NCI-H82 (cell line): Measurements from ENCODE around the gene COL8A2.

Experiments used
- DNase-seq: peaks from one replicate; lab custom pipeline; 2025; lab: John Stamatoyannopoulos, UW

Gene COL8A2

GRCh38 chr1:36135796-36136195 is 10.8 kb upstream of the COL8A2 start:
- no peak for DNase-seq

DNA sequence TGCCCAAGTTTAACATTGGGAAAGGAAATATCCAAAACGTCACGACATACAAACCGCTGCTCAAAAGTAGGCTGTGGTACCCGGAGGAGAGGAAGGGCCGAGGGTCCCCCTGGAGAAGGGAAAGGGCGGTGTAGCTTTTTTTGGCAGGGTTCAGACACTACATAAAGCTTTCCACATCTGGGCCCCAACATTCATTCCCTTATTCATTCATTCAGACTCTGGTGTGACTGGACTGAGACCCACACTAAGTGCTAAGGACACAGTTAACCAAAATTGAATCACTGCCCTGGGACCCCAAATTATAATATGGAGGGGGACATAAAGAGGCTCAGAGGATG is 10.3 kb upstream of the COL8A2 start:
- DNase-seq = no peak

DNA sequence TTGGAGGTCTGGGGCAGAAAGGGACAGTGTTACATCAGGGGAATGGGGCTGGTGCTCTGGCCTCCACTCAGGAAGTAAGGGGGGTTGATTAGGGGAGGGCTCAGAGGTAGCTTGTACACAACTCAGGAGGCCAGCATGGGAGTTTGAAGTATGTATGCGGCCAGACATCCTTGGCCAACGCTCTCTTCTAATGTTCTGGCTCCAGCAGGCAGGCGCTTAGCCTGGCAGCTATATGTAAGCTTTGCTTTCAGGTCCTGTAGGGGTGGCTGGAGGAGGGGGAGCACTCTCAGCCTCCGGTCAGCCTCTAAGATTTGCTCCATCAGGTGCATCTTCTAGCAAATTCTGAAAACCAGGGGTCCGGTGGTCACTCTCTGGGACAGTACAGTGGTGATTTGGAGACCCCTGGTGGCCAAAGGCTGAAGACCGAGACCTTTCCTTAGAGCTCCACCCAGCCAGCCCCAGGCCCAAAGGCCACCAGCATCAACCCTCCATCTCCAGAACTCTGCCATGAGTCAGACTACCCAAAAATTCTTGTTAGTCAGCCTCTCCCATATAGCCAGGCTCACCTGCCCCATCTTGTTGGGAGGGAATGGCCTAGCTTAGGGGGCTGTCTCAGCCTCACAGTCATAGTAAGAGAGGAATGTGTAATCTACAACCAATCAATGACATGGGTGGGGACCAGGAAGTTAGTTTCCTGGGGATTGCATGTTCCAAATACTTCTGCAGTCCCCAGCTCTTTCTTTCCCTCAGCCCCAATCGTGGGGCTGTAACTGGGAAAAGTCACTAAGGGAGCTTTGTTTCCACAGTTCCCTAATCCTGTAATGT is 9.7 kb upstream of the COL8A2 start:
- peak; percentile 75 for DNase-seq

DNA sequence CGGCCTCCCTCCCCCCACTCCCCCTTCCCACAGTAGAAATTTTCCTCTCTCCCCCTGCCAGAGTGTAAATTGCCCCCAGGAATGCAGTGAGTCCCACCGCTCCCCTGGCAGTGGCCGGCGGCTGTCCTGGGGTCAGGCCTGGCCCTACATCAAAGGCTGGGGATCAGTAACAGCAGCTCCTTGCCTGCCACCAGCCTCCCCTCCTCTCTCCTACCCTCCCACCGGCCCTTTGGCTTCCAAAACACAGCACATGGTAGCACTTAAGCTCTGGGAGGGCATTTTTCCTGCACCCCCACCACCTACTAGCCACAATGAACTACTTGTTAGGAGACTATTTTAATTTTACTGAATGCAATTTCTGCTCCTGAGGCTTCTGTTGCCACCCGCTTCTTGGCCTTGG is 9.0 kb upstream of the COL8A2 start:
- no peak for DNase-seq

GRCh38 chr1:36133484-36133883 is 8.5 kb upstream of the COL8A2 start:
- no peak for DNase-seq

DNA sequence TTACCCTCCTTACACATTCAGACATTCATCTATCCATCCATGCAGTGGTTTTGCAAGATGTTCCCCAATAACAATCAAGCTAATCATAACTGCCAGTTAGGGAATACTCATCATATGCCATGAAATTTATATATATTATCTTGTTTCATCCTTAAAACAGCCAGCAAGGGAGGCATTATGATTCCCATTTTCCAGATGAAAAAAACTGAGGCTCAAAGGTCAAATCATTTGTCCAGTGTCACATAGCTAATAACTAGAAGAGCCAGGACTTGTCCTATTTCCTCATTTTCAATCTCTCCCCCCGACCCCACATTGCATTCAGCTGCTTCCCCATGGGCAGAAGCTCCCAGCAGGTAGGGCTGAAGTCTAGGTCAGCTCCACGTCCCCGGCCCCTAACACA is 7.0 kb upstream of the COL8A2 start:
- DNase-seq = no peak

DNA sequence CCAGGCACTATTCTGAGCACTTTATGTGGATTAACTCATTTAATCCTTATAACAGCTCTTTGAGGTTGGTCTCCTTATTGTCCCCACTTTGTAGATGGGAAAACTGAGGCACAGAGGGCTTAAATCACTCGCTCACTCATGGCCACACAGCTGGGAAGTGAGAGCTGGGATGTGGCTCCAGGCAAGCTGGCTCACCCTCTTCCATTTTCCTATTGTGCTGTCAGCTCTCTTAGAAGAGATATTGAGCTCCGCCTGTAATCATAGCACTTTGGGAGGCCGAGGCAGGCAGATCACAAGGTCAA is 3.8 kb upstream of the COL8A2 start:
- DNase-seq = no peak

GRCh38 chr1:36128126-36128904 is 3.3 kb upstream of the COL8A2 start:
- DNase-seq = peak; percentile 18

DNA sequence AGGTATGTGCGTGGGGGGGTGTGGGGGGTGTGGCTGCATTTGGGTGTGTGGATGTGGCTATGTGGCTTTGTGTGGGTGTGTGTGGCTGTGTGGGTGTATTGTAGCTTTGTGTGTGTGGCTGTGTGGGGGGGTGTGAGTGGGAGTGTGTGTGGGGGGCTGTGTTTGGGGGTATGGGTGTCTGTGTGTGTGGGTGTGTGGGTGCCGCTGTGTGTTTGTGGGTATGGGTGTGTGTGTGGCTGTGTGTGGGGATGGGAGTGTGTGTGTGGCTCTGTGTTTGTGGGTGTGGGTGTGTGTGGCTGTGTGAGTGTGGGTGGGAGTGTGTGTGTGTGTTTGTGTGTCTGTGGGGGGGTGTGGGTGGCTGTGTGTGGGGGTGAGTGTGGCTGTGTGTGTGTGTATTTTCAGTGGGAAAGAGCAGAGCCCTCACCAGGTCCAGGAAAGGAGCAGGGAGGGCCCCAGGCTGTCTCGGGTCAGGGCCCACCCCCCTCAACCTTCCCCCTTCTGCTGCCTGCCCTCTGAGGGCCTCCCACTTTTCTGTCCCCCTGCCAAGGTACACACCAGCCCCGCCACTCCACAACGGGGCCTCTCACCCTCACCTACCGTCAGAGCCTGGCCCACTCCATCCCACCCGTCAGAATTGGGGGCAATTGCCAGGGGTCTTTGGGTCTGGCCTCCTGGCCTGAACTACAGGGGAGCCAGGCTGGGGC is 1.9 kb upstream of the COL8A2 start:
- DNase-seq = no peak

GRCh38 chr1:36126005-36126716 is 1.1 kb upstream of the COL8A2 start:
- no peak for DNase-seq

GRCh38 chr1:36124404-36125128 is 456 bp downstream of the COL8A2 start:
- no peak for DNase-seq

- no peak for DNase-seq
These were observed 1.7 kb downstream of the COL8A2 start for GRCh38 chr1:36123356-36123755.

DNA sequence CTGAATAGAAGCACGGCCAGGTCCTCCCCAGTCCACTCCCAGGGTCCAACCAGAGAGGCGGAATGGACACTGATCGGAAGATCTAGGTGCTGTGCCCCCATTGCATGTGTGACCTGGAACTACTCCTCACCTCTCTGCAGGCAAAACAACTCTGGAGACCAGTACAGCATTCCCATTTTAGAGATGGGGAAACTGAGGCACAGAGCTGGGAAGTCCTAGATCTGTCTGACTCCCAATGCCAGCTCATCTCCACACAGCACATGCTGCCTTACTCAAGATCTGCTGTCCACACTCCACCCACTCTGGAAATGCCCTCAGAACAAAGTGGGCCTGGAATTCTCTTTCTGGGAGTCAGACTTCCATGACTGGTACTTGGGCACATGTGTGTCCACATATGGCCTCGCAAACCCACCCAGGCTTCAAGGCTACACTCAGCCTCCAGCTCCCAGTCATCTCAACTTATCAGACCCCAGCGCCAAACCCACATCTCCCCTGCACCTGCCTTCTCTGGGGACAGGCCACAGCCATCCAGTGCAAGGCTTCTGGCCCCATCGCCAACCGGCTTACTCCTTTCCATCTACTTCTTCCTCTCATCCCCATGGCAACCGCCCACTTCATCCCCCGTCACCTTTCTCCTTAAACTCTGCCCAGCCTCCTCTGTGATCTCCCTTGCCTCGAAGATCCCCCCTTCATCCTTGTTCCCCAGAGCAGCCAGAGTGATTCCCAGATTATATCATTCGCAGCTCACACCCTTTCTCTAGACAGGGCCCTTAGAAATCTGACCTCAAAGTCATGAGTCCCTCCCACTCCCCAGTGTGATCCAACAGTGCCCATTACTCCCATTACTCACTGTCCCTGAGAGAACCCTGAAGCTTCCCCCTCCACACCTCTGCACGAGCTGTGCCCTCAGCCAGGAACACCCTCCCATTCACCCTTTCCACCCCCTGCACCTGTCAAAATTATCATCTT is 2.7 kb downstream of the COL8A2 start:
- DNase-seq = no peak

DNA sequence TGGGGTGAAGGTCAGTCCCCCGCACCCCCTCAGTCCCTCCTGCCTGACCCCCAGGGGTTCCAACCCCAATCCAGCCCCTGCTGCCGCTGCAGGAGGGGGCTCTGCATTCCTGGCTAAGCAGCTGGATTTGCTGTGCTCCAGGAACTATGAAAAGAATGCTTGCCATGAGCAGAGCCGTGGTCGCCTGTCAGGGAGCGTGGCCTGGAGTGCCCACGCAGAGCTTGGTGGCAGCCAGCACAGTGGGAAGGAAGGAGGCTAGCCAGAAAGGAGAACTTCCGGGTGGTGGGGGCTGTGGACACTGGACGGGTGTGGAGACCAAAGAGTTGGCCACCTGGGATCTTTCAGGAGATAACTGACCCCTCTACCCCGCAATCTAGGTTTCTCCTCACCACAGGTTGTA is 5.6 kb downstream of the COL8A2 start:
- DNase-seq = no peak

GRCh38 chr1:36118447-36119204 is 6.4 kb downstream of the COL8A2 start:
- DNase-seq = peak; percentile 76

GRCh38 chr1:36116901-36117300 is 8.1 kb downstream of the COL8A2 start:
- no peak for DNase-seq

DNA sequence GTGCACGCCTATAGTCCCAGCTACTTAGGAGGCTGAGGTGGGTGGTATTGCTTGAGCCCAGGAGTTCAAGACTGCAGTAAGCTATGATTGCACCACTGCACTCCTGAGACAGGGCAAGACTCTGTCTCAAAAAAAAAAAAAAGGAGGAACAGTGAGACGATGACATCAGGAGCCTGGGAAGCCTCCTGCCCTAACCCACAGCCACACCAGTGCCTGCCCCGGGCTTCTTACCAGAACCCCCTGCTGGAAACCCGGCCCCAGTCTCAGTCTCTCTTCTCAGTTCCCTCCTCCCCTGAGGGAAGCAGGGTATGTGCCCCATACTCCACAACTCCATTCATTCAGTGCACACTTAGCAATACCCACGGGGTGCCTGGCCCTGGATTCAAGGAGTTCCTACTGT is 9.1 kb downstream of the COL8A2 start:
- DNase-seq = no peak

GRCh38 chr1:36115200-36115669 is 9.8 kb downstream of the COL8A2 start:
- DNase-seq = peak; percentile 11

- no peak for DNase-seq
These were observed 10.7 kb downstream of the COL8A2 start for GRCh38 chr1:36114371-36114770.

DNA sequence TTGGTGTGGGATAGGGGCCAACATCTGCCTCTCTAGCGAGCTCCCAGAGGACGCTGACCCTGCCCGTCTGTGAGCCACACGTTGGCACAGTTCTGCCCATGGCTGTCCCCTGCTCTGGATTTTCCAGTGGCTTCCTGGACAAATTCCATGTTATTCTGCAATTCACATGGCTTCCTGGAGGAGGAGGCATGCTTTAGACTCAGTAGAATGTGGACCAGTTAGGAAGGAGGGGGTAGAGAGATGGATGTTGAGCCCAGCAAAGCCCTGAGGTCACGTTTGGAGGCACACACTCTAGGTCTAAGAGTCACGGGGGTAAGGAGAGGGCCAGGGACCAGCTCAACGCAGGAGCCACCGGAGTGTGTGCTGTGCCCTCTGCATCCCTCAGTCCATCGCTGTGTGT is 12.2 kb downstream of the COL8A2 start:
- DNase-seq = no peak
